ENCODE results near the gene ETV2.
A peak's percentile ranks its signal among the peaks of the same experiment; 100 is the strongest.
"Not testable (repeated sequence)": the region's sequence is repeated elsewhere in the genome, so short reads cannot be mapped to it uniquely, and the experiment has no call there.

ETV2 gene

GRCh38 chr19:35641515-35642151 is at the start of gene ETV2:
Gene ETV2, plus strand, starts transcription at chr19:35641745. Its CDS starts 716 bp downstream, at chr19:35642461.
- peaks cover 44% of the 10 kb centered on the region for H3K4me1 Mint-ChIP-seq
- H3K9me3 Mint-ChIP-seq = no peaks in the 10 kb centered on the region
- ATAC-seq (no peak), DNase-seq (ENCODE audit: low spot score in 2 of 2) (peak; percentile 41 to 72)
- peaks cover 21% of the 10 kb centered on the region for H3K36me3 Mint-ChIP-seq
- H3K27ac Mint-ChIP-seq = peak within 1 kb of the TSS; percentile 43
- peak within 1 kb of the TSS; percentile 77 for H3K4me3 Mint-ChIP-seq

- H3K27ac Mint-ChIP-seq = no peak overlapping the region
- DNase-seq (ENCODE audit: low spot score in 2 of 2) = no peak
Measured at GRCh38 chr19:35592226-35592625, 49.3 kb upstream of the ETV2 start.

GRCh38 chr19:35595026-35595425 is 46.5 kb upstream of the ETV2 start:
- not testable (repeated sequence) for H3K4me3 Mint-ChIP-seq; H3K27ac Mint-ChIP-seq; H3K9me3 Mint-ChIP-seq; DNase-seq (ENCODE audit: low spot score in 2 of 2); ATAC-seq; H3K4me1 Mint-ChIP-seq; H3K36me3 Mint-ChIP-seq

More at GRCh38 chr19:35592226-35592625, 49.3 kb upstream of the ETV2 start:
- Mint-ChIP-seq H3K4me3 (no peak overlapping the region), H3K9me3 (no peaks in the 10 kb centered on the region), H3K36me3 (no peaks in the 10 kb centered on the region), H3K4me1 (peaks cover 7% of the 10 kb centered on the region)
- ATAC-seq = no peak

- Mint-ChIP-seq H3K27ac (peak overlapping the region; percentile 59), H3K36me3 (no peaks in the 10 kb centered on the region), H3K9me3 (no peaks in the 10 kb centered on the region), H3K4me1 (peaks cover 7% of the 10 kb centered on the region), H3K4me3 (no peak overlapping the region)
- no peak for ATAC-seq
- DNase-seq (ENCODE audit: low spot score in 2 of 2) = no peak
Measured at GRCh38 chr19:35595928-35596327, 45.6 kb upstream of the ETV2 start.

- ATAC-seq = peak; percentile 94
- DNase-seq (ENCODE audit: low spot score in 2 of 2) = no peak
- no peaks in the 10 kb centered on the region for H3K36me3 Mint-ChIP-seq
- H3K9me3 Mint-ChIP-seq = no peaks in the 10 kb centered on the region
- peaks cover 7% of the 10 kb centered on the region for H3K4me1 Mint-ChIP-seq
- peak overlapping the region; percentile 6 for H3K4me3 Mint-ChIP-seq
- peak overlapping the region; percentile 59 for H3K27ac Mint-ChIP-seq
Measured at GRCh38 chr19:35596366-35596999, 45.1 kb upstream of the ETV2 start.

- ATAC-seq = no peak
- Mint-ChIP-seq H3K4me1 (no peaks in the 10 kb centered on the region), H3K27ac (no peak overlapping the region)
Measured at GRCh38 chr19:35601971-35602370, 39.6 kb upstream of the ETV2 start.

GRCh38 chr19:35604436-35604835 is 37.1 kb upstream of the ETV2 start:
- H3K27ac Mint-ChIP-seq; H3K4me1 Mint-ChIP-seq; H3K4me3 Mint-ChIP-seq; H3K36me3 Mint-ChIP-seq; H3K9me3 Mint-ChIP-seq; ATAC-seq; DNase-seq (ENCODE audit: low spot score in 2 of 2): not testable (repeated sequence)

More at GRCh38 chr19:35601971-35602370, 39.6 kb upstream of the ETV2 start:
- Mint-ChIP-seq H3K4me3 (no peak overlapping the region), H3K36me3 (no peaks in the 10 kb centered on the region), H3K9me3 (no peaks in the 10 kb centered on the region)
- DNase-seq (ENCODE audit: low spot score in 2 of 2) = no peak

- not testable (repeated sequence) for H3K4me1 Mint-ChIP-seq; H3K4me3 Mint-ChIP-seq; H3K36me3 Mint-ChIP-seq; DNase-seq (ENCODE audit: low spot score in 2 of 2); ATAC-seq; H3K27ac Mint-ChIP-seq; H3K9me3 Mint-ChIP-seq
Measured at GRCh38 chr19:35607170-35607569, 34.4 kb upstream of the ETV2 start.

GRCh38 chr19:35607661-35608060 is 33.9 kb upstream of the ETV2 start:
- no peak for ATAC-seq
- Mint-ChIP-seq H3K9me3 (peaks cover 4% of the 10 kb centered on the region), H3K4me1 (peaks cover 15% of the 10 kb centered on the region), H3K36me3 (peaks cover 5% of the 10 kb centered on the region), H3K27ac (no peak overlapping the region), H3K4me3 (no peak overlapping the region)
- DNase-seq (ENCODE audit: low spot score in 2 of 2) = no peak

GRCh38 chr19:35608251-35608650 is 33.3 kb upstream of the ETV2 start:
- ATAC-seq (no peak), DNase-seq (ENCODE audit: low spot score in 2 of 2) (no peak)
- H3K4me1 Mint-ChIP-seq = peaks cover 16% of the 10 kb centered on the region
- peaks cover 4% of the 10 kb centered on the region for H3K9me3 Mint-ChIP-seq
- H3K4me3 Mint-ChIP-seq = no peak overlapping the region
- H3K36me3 Mint-ChIP-seq = peaks cover 10% of the 10 kb centered on the region
- no peak overlapping the region for H3K27ac Mint-ChIP-seq

- ATAC-seq (no peak), DNase-seq (ENCODE audit: low spot score in 2 of 2) (no peak)
- Mint-ChIP-seq H3K27ac (peak overlapping the region; percentile 60), H3K9me3 (peaks cover 4% of the 10 kb centered on the region), H3K4me3 (no peak overlapping the region), H3K4me1 (peaks cover 16% of the 10 kb centered on the region), H3K36me3 (peaks cover 10% of the 10 kb centered on the region)
Measured at GRCh38 chr19:35609851-35610353, 31.6 kb upstream of the ETV2 start.

- peaks cover 24% of the 10 kb centered on the region for H3K36me3 Mint-ChIP-seq
- H3K27ac Mint-ChIP-seq = peak overlapping the region; percentile 94
- ATAC-seq = no peak
- peaks cover 4% of the 10 kb centered on the region for H3K9me3 Mint-ChIP-seq
- no peak for DNase-seq (ENCODE audit: low spot score in 2 of 2)
- H3K4me3 Mint-ChIP-seq = peak overlapping the region; percentile 81
- peaks cover 16% of the 10 kb centered on the region for H3K4me1 Mint-ChIP-seq
Measured at GRCh38 chr19:35612224-35612558, 29.4 kb upstream of the ETV2 start.

GRCh38 chr19:35612559-35613321 is 28.8 kb upstream of the ETV2 start, which contains the start of gene HAUS5:
Gene HAUS5, plus strand, starts transcription at chr19:35612735. Its CDS starts 60 bp downstream, at chr19:35612795.
- Mint-ChIP-seq H3K27ac (peak within 1 kb of the TSS; percentile 94), H3K4me3 (peak within 1 kb of the TSS; percentile 81), H3K9me3 (peaks cover 4% of the 10 kb centered on the region), H3K4me1 (peaks cover 16% of the 10 kb centered on the region), H3K36me3 (peaks cover 29% of the 10 kb centered on the region)
- peak; percentile 98 for ATAC-seq
- DNase-seq (ENCODE audit: low spot score in 2 of 2) = peak; percentile 98 to 100

GRCh38 chr19:35613574-35613973 is 28.0 kb upstream of the ETV2 start:
- Mint-ChIP-seq H3K9me3 (peaks cover 2% of the 10 kb centered on the region), H3K27ac (peak overlapping the region; percentile 94), H3K4me1 (peaks cover 12% of the 10 kb centered on the region), H3K4me3 (peak overlapping the region; percentile 81), H3K36me3 (peaks cover 35% of the 10 kb centered on the region)
- no peak for ATAC-seq
- DNase-seq (ENCODE audit: low spot score in 2 of 2) = no peak

GRCh38 chr19:35615036-35615435 is 26.5 kb upstream of the ETV2 start:
- Mint-ChIP-seq H3K4me1 (peaks cover 10% of the 10 kb centered on the region), H3K36me3 (peaks cover 37% of the 10 kb centered on the region), H3K27ac (no peak overlapping the region), H3K9me3 (no peaks in the 10 kb centered on the region), H3K4me3 (no peak overlapping the region)
- ATAC-seq = no peak
- DNase-seq (ENCODE audit: low spot score in 2 of 2) = no peak

Data from stimulated activated effector memory CD8-positive, alpha-beta T cell treated with anti-CD3 and anti-CD28 coated beads, Interleukin-12 subunit alpha, Interleukin-12 subunit beta, amount 100 ng/mL, for 72 hours (primary cell).